ENCODE measurements around the gene CCDC78. TPM values are rescaled to one million over a fixed set of nuclear protein-coding genes. Genes with fewer than 3 reads are reported as not detected.

CCDC78 gene
- total RNA-seq, 2 donors from 2014 or later, result 0.92 to 0.95 TPM

GRCh38 chr16:710500-711075 lies 15.7 kb downstream of the CCDC78 start:
- H3K9me3 ChIP-seq, result no peaks in the 10 kb centered on the region
- TF ChIP-seq CTCF (IDR thresholded peaks at IDR 0.05), result no peak

DNA sequence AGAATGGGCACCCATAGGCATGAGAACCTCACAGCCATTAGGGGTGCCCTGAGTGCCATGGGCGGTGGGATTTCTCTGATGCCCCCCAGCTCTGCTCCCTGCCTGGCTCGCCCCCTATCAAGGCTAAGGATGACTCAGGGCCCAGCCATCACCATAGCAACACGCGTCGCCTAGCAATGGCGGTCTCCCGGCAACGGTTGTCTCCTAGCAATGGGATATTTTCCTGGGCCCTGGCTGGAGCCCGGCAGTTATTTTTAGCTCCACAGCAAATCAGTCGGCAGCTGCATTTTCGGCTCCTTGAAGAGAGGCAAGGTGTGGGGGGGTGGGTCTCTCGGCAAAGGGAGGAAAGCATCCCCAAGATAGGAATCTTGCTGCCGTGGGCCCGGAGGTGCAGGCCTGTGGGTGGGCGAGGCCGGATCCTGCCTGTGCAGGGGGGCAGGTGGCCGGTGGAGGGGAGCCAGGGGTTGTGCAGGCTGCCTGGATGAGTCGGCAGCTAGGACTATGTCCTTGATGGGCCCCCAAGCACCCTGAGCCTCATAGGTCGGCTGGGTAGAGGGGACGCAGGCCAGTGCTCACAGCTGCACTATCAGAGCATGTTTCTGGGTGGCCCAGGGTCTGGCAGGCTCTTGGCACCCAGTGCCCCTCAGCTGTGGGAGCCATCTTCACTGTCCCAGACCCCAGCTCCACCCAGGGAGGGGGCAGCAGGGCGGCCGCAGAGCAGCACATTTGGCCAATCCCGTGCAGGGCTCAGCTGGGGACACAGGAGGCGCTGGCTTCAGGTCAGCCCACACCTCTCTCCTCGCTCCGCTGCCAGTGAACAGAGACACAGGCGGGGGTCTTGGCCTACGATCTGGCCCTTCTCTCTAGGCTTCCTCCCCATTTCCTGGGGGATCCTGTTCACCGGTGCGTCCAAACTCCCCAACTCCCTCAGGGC lies 16.4 kb downstream of the CCDC78 start:
- Histone ChIP-seq H3K4me1 (ENCODE audit: control insufficient read depth in 1 of 2, low read depth in 2 of 2) (peaks cover 8 to 15% of the 10 kb centered on the region in 2 donors), H3K27me3 (replicated peaks; ENCODE audit: insufficient read depth) (peaks cover 11% of the 10 kb centered on the region), H3K4me3 (no peak overlapping the region), H3K27ac (no peak overlapping the region), H3K36me3 (no peaks in the 10 kb centered on the region), H3K9me3 (no peaks in the 10 kb centered on the region)
- ATAC-seq (ENCODE audit: insufficient number of reproducible peaks, low FRiP score, low read depth) (no peak), DNase-seq (ENCODE audit: low spot score) (no peak)
- TF ChIP-seq CTCF (IDR thresholded peaks at IDR 0.05), result no peak

More at GRCh38 chr16:710500-711075, 15.7 kb downstream of the CCDC78 start:
- Histone ChIP-seq H3K27ac (no peak overlapping the region), H3K4me1 (ENCODE audit: control insufficient read depth in 1 of 2, low read depth in 2 of 2) (peaks cover 8 to 19% of the 10 kb centered on the region in 2 donors), H3K4me3 (no peak overlapping the region), H3K36me3 (no peaks in the 10 kb centered on the region), H3K27me3 (replicated peaks; ENCODE audit: insufficient read depth) (peaks cover 11% of the 10 kb centered on the region)
- no peak for DNase-seq (ENCODE audit: low spot score)
- no peak for ATAC-seq (ENCODE audit: insufficient number of reproducible peaks, low FRiP score, low read depth)

- H3K27me3 ChIP-seq (replicated peaks; ENCODE audit: insufficient read depth), result peaks cover 17% of the 10 kb centered on the region
- TF ChIP-seq CTCF (IDR thresholded peaks at IDR 0.05), result no peak
- no peaks in the 10 kb centered on the region for H3K36me3 ChIP-seq
- H3K27ac ChIP-seq, result no peak overlapping the region
- DNase-seq (ENCODE audit: low spot score) (no peak), ATAC-seq (ENCODE audit: insufficient number of reproducible peaks, low FRiP score, low read depth) (no peak)
- H3K9me3 ChIP-seq, result no peaks in the 10 kb centered on the region
- H3K4me3 ChIP-seq, result no peak overlapping the region
- peaks cover 4 to 10% of the 10 kb centered on the region in 2 donors for H3K4me1 ChIP-seq (ENCODE audit: control insufficient read depth in 1 of 2, low read depth in 2 of 2)
Measured at GRCh38 chr16:708959-709358, 17.3 kb downstream of the CCDC78 start.

GRCh38 chr16:708019-708418 lies 18.2 kb downstream of the CCDC78 start:
- no peak overlapping the region for H3K4me3 ChIP-seq
- peaks cover 23% of the 10 kb centered on the region for H3K27me3 ChIP-seq (replicated peaks; ENCODE audit: insufficient read depth)
- ATAC-seq (ENCODE audit: insufficient number of reproducible peaks, low FRiP score, low read depth) (no peak), DNase-seq (ENCODE audit: low spot score) (no peak)
- H3K4me1 ChIP-seq (ENCODE audit: control insufficient read depth in 1 of 2, low read depth in 2 of 2), result peaks cover 4 to 10% of the 10 kb centered on the region in 2 donors
- no peak overlapping the region for H3K27ac ChIP-seq
- TF ChIP-seq CTCF (IDR thresholded peaks at IDR 0.05), result no peak
- H3K36me3 ChIP-seq, result no peaks in the 10 kb centered on the region
- no peaks in the 10 kb centered on the region for H3K9me3 ChIP-seq

DNA sequence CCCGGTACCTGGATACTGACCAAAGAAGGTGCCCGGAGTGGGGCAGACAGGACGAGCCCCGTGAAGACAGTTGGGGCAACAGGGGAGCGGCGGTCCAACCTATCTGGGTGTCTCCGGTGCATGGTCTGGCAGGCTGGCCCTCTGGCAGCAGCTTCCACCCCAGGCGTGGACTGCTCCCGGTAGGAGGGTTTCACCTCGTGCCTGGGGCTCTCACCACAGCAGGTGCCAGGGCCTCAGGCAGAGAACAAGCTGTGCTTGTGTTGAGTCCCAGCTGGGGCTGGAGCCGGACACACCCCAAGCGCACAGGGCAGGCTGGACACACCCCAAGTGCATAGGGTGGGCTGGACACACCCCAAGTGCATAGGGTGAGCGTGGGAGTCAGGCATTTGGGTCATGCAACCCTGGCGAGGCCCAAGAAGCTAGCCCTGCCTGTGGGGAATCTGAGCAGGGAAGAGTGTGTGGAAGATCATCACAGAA lies 19.1 kb downstream of the CCDC78 start:
- Histone ChIP-seq H3K27ac (no peak overlapping the region), H3K27me3 (replicated peaks; ENCODE audit: insufficient read depth) (peaks cover 23% of the 10 kb centered on the region), H3K4me1 (ENCODE audit: control insufficient read depth in 1 of 2, low read depth in 2 of 2) (peaks cover 4 to 10% of the 10 kb centered on the region in 2 donors), H3K9me3 (no peaks in the 10 kb centered on the region), H3K4me3 (no peak overlapping the region), H3K36me3 (no peaks in the 10 kb centered on the region)
- no peak for ATAC-seq (ENCODE audit: insufficient number of reproducible peaks, low FRiP score, low read depth)
- no peak for DNase-seq (ENCODE audit: low spot score)
- TF ChIP-seq CTCF (IDR thresholded peaks at IDR 0.05), result no peak

Measured in thoracic aorta (tissue), 2 donors.